ENCODE measurements around the gene TSPEAR. TPM values are rescaled to one million over a fixed set of nuclear protein-coding genes. Genes with fewer than 3 reads are reported as not detected.

TSPEAR gene
- total and polyA plus RNA-seq, 2 of the 13 experiments (the other 11 are each of a cell fraction or from before 2014, with no cell fraction given): 0.07 to 0.32 TPM

DNA sequence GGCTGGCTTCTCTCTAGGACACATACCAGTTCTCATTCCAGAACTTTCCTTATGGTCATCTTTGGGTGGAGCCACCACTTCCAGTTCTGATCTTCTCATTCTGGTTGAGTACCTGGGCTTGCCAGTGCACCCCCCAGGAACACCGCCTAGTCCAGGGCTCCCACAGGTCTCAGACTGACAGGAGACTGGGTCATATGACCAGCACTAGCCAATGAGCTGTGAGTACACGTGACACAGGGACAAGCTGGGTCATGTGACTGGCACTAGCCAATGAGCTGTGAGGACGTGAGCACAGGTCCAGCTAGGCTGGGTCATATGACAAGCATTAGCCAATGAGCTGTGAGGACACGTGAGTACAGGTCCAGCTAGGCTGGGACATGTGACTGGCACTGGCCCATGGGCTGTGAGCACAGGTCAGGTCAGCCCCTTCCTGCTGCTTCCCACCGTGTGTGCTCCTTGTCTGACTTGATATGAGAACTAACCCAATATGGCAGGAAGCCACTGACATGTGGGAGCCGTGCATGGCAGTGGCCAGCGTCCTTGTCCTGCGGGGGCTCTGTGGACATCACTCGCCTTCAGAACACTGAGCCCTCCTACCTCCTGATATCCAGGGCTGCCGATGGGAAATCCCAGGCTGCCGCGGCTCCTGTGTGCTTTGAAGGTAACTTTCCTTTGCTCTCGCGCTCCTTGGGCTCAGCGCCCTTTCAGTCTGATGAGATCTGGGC, 194.0 kb downstream of the TSPEAR start (continued):
- TF ChIP-seq ZNF564 (CRISPR knock-in tag; IDR thresholded peaks at IDR 0.05) (no peak), RFXAP (CRISPR knock-in tag; IDR thresholded peaks at IDR 0.05; ENCODE audit: borderline replicate concordance) (peak; percentile 46; the same call in 1 of the 2 replicates), ZSCAN9 (CRISPR knock-in tag; IDR thresholded peaks at IDR 0.05; ENCODE audit: borderline replicate concordance) (0 out of 2 replicates have a peak, but pooled peaks have one; percentile 21), SMAD1 (CRISPR knock-in tag; IDR thresholded peaks at IDR 0.05; ENCODE audit: borderline replicate concordance, low read depth) (no peak), PAF1 (CRISPR knock-in tag; IDR thresholded peaks at IDR 0.05) (0 out of 2 replicates have a peak, but pooled peaks have one; percentile 62), AGO1 (IDR thresholded peaks at IDR 0.05; ENCODE audit: low read depth, low read length, poor library complexity, severe bottlenecking) (peak; percentile 77), ZNF737 (CRISPR knock-in tag; IDR thresholded peaks at IDR 0.05; ENCODE audit: borderline replicate concordance) (no peak), ESRRA (CRISPR knock-in tag; IDR thresholded peaks at IDR 0.05; ENCODE audit: low read depth) (0 out of 2 replicates have a peak, but pooled peaks have one; percentile 21), CAMTA2 (CRISPR knock-in tag; IDR thresholded peaks at IDR 0.05; ENCODE audit: borderline replicate concordance) (no peak), THAP11 (CRISPR knock-in tag; IDR thresholded peaks at IDR 0.05) (peak; percentile 57), ZNF232 (CRISPR knock-in tag; IDR thresholded peaks at IDR 0.05; ENCODE audit: borderline replicate concordance) (0 out of 2 replicates have a peak, but pooled peaks have one; percentile 53), RAD51 (IDR thresholded peaks at IDR 0.05; ENCODE audit: borderline replicate concordance) (peak; percentile 99)
- TF ChIP-seq, protein P1, sequence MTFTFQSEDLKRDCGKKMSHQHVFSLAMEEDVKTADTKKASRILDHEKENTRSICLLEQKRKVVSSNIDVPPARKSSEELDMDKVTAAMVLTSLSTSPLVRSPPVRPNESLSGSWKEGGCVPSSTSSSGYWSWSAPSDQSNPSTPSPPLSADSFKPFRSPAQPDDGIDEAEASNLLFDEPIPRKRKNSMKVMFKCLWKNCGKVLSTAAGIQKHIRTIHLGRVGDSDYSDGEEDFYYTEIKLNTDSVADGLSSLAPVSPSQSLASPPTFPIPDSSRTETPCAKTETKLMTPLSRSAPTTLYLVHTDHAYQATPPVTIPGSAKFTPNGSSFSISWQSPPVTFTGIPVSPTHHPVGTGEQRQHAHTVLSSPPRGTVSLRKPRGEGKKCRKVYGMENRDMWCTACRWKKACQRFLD (CRISPR knock-in tag; IDR thresholded peaks at IDR 0.05; ENCODE audit: borderline replicate concordance): no peak
- TF ChIP-seq, protein P2, sequence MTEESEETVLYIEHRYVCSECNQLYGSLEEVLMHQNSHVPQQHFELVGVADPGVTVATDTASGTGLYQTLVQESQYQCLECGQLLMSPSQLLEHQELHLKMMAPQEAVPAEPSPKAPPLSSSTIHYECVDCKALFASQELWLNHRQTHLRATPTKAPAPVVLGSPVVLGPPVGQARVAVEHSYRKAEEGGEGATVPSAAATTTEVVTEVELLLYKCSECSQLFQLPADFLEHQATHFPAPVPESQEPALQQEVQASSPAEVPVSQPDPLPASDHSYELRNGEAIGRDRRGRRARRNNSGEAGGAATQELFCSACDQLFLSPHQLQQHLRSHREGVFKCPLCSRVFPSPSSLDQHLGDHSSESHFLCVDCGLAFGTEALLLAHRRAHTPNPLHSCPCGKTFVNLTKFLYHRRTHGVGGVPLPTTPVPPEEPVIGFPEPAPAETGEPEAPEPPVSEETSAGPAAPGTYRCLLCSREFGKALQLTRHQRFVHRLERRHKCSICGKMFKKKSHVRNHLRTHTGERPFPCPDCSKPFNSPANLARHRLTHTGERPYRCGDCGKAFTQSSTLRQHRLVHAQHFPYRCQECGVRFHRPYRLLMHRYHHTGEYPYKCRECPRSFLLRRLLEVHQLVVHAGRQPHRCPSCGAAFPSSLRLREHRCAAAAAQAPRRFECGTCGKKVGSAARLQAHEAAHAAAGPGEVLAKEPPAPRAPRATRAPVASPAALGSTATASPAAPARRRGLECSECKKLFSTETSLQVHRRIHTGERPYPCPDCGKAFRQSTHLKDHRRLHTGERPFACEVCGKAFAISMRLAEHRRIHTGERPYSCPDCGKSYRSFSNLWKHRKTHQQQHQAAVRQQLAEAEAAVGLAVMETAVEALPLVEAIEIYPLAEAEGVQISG (CRISPR knock-in tag; IDR thresholded peaks at IDR 0.05): 0 out of 2 replicates have a peak, but pooled peaks have one; percentile 26
- TF ChIP-seq, protein P3, sequence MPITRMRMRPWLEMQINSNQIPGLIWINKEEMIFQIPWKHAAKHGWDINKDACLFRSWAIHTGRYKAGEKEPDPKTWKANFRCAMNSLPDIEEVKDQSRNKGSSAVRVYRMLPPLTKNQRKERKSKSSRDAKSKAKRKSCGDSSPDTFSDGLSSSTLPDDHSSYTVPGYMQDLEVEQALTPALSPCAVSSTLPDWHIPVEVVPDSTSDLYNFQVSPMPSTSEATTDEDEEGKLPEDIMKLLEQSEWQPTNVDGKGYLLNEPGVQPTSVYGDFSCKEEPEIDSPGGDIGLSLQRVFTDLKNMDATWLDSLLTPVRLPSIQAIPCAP (CRISPR knock-in tag; IDR thresholded peaks at IDR 0.05; ENCODE audit: low read depth): no peak
- TF ChIP-seq, protein P4, sequence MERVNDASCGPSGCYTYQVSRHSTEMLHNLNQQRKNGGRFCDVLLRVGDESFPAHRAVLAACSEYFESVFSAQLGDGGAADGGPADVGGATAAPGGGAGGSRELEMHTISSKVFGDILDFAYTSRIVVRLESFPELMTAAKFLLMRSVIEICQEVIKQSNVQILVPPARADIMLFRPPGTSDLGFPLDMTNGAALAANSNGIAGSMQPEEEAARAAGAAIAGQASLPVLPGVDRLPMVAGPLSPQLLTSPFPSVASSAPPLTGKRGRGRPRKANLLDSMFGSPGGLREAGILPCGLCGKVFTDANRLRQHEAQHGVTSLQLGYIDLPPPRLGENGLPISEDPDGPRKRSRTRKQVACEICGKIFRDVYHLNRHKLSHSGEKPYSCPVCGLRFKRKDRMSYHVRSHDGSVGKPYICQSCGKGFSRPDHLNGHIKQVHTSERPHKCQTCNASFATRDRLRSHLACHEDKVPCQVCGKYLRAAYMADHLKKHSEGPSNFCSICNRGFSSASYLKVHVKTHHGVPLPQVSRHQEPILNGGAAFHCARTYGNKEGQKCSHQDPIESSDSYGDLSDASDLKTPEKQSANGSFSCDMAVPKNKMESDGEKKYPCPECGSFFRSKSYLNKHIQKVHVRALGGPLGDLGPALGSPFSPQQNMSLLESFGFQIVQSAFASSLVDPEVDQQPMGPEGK (CRISPR knock-in tag; IDR thresholded peaks at IDR 0.05): 0 out of 2 replicates have a peak, but pooled peaks have one; percentile 25
- TF ChIP-seq, protein P5, sequence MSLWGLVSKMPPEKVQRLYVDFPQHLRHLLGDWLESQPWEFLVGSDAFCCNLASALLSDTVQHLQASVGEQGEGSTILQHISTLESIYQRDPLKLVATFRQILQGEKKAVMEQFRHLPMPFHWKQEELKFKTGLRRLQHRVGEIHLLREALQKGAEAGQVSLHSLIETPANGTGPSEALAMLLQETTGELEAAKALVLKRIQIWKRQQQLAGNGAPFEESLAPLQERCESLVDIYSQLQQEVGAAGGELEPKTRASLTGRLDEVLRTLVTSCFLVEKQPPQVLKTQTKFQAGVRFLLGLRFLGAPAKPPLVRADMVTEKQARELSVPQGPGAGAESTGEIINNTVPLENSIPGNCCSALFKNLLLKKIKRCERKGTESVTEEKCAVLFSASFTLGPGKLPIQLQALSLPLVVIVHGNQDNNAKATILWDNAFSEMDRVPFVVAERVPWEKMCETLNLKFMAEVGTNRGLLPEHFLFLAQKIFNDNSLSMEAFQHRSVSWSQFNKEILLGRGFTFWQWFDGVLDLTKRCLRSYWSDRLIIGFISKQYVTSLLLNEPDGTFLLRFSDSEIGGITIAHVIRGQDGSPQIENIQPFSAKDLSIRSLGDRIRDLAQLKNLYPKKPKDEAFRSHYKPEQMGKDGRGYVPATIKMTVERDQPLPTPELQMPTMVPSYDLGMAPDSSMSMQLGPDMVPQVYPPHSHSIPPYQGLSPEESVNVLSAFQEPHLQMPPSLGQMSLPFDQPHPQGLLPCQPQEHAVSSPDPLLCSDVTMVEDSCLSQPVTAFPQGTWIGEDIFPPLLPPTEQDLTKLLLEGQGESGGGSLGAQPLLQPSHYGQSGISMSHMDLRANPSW (CRISPR knock-in tag; IDR thresholded peaks at IDR 0.05; ENCODE audit: borderline replicate concordance): no peak
